SK-N-SH (cell line): ENCODE data around the gene TK2.

ENCODE experiments used
- CTCF ChIP-seq: fragments of 200-600 bp; sonication (generic); IDR thresholded peaks from 2 replicates; pipeline ENCODE4 v1.6.1; 2017; ENCODE audit warnings: antibody characterized with exemption, mild to moderate bottlenecking, moderate library complexity
- ELF1 ChIP-seq: IDR thresholded peaks from 2 replicates; pipeline ENCODE4 v1.4.0; 2012
- EP300 ChIP-seq, 2 experiments: IDR thresholded peaks; 2 replicates each; pipeline versions ENCODE4 v1.4.0 to v1.6.1; 2012; ENCODE audit warnings: borderline replicate concordance in 1 of 2, low read depth in 1 of 2, low read length in 1 of 2
- EZH2phosphoT487 ChIP-seq: fragments of 200-600 bp; sonication (generic); IDR thresholded peaks from 2 replicates; pipeline ENCODE4 v1.6.1; 2017; ENCODE audit warnings: low read depth, mixed run types, mild to moderate bottlenecking, antibody characterized with exemption, moderate library complexity, borderline replicate concordance
- GABPA ChIP-seq: IDR thresholded peaks from 2 replicates; pipeline ENCODE4 v1.4.0; 2012; ENCODE audit warnings: low read depth, mild to moderate bottlenecking
- MXI1 ChIP-seq: IDR thresholded peaks from 2 replicates; pipeline ENCODE4 v1.6.1; 2012; ENCODE audit warnings: mild to moderate bottlenecking, low read depth, low read length, improper control_type of control experiment
- NFIC ChIP-seq: IDR thresholded peaks from 2 replicates; pipeline ENCODE4 v1.4.0; 2012; ENCODE audit warnings: borderline replicate concordance
- RCOR1 ChIP-seq: fragments of 150-350 bp; IDR thresholded peaks from 2 replicates; pipeline ENCODE4 v1.6.1; 2017; ENCODE audit warnings: antibody characterized with exemption, low read length
- REST ChIP-seq: IDR thresholded peaks from 2 replicates; pipeline ENCODE4 v1.6.1; 2012; ENCODE audit warnings: mild to moderate bottlenecking, low read depth, low read length, moderate library complexity
- RFX5 ChIP-seq: IDR thresholded peaks from 2 replicates; pipeline ENCODE4 v1.6.1; 2012; ENCODE audit warnings: mild to moderate bottlenecking, improper control_type of control experiment, low read length
- SIN3A ChIP-seq: IDR thresholded peaks from 2 replicates; pipeline ENCODE4 v1.6.1; 2012; ENCODE audit warnings: low read depth, mild to moderate bottlenecking, low read length, moderate library complexity, borderline replicate concordance
- SMC3 ChIP-seq: IDR thresholded peaks from 2 replicates; pipeline ENCODE4 v1.6.1; 2012; ENCODE audit warnings: low read depth, low read length, improper control_type of control experiment
- TF ChIP-seq, protein P1 (sequence below): IDR thresholded peaks from 2 replicates; pipeline ENCODE4 v1.4.0; 2012; ENCODE audit warnings: low read depth

DNA sequence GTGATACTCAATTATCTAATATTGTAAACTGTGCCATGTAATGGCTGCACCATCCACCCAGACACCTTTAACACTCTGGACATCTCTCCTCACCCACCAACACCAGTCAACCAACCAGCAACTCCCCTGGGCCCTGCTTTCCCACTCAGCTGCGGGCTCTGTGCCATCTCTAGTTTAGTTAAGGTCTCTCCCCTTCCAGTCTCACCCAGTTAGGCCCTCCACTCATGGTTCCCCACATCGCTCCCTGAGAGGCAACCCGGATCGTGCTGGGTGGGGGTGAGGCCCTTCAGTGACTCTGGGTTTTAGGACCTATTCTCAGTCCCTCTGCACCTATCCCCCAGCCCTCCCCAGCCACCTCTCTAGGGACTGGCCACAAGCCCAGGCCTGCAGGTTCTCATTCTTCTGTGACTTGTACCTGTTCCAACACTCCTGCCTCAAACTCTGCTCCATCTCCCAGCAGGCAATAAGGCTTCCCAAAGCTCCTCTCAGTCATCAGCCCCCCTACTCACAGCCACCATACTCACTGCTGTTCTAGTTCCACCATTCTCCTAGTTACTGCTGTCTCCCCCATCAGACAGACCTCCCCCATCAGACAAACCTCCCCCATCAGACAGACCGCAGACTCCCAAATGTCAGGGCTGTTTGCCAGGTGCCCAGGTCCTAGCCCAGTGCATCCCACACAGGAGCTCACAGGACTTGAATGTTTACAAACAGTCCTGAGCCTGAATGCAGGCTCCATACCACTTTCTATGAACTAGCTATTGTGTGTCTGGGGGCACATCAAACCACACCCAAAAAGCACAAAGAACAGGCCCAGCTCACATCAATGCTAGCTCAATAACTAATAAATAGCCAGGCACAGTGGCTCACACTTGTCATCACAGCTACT lies 2.6 kb downstream of the TK2 start:
- TF ChIP-seq RFX5 (no peak), SIN3A (no peak), CTCF (no peak), EZH2phosphoT487 (no peak), MXI1 (no peak), REST (no peak), EP300 (IDR thresholded peaks at IDR 0.05; ENCODE audit: borderline replicate concordance in 1 of 2, low read depth in 1 of 2, low read length in 1 of 2) (no peak), GABPA (no peak), ELF1 (no peak), NFIC (no peak), SMC3 (no peak), RCOR1 (no peak)
- TF ChIP-seq, protein P1, sequence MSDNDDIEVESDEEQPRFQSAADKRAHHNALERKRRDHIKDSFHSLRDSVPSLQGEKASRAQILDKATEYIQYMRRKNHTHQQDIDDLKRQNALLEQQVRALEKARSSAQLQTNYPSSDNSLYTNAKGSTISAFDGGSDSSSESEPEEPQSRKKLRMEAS, result no peak
